Osteoblast (primary cell): ENCODE results near the gene SOST. TPM values are rescaled to one million over a fixed set of nuclear protein-coding genes. Genes with fewer than 3 reads are reported as not detected.
A peak's percentile ranks its signal among the peaks of the same experiment; 100 is the strongest.

Experiments used
- DNase-seq: peaks from one replicate; pipeline ENCODE4 v3.0.0; 2011; ENCODE audit warnings: low spot score, mixed read lengths; ENCODE audit not compliant: insufficient read length; ENCODE audit errors: missing footprints
- H2AFZ ChIP-seq: 2 replicates; pipeline ENCODE4 v1.6.0; 2011; ENCODE audit warnings: mild to moderate bottlenecking, low read length
- H3K27ac ChIP-seq: 2 replicates; pipeline ENCODE4 v1.5.1; 2011; ENCODE audit warnings: mild to moderate bottlenecking, low read depth, low read length, moderate library complexity
- H3K27me3 ChIP-seq: 2 replicates; pipeline ENCODE4 v1.6.0; 2012; ENCODE audit warnings: mild to moderate bottlenecking, control low read depth, inconsistent platforms, low read length, moderate library complexity; ENCODE audit not compliant: insufficient read depth
- H3K36me3 ChIP-seq: 2 replicates; pipeline ENCODE4 v1.5.1; 2011; ENCODE audit warnings: mild to moderate bottlenecking, low read length, control low read depth, moderate library complexity; ENCODE audit not compliant: insufficient read depth
- H3K4me1 ChIP-seq: 2 replicates; pipeline ENCODE4 v1.5.1; 2011; ENCODE audit warnings: mild to moderate bottlenecking, low read length, control low read depth, moderate library complexity; ENCODE audit not compliant: insufficient read depth
- H3K4me2 ChIP-seq: 2 replicates; pipeline ENCODE4 v1.6.0; 2011; ENCODE audit warnings: mild to moderate bottlenecking, low read length; ENCODE audit not compliant: insufficient read depth
- H3K4me3 ChIP-seq: fragments of 200-600 bp; sonication (generic); 3 replicates; pipeline ENCODE4 v1.5.1; 2012; ENCODE audit warnings: mild to moderate bottlenecking, low read length, inconsistent platforms; ENCODE audit not compliant: insufficient read depth
- H3K79me2 ChIP-seq: 2 replicates; pipeline ENCODE4 v1.6.0; 2012; ENCODE audit warnings: mild to moderate bottlenecking, low read length, control low read depth, inconsistent platforms; ENCODE audit not compliant: insufficient read depth
- H3K9me3 ChIP-seq: 2 replicates; pipeline ENCODE4 v1.5.1; 2011; ENCODE audit warnings: low read depth, low read length, control low read depth
- H4K20me1 ChIP-seq: 2 replicates; pipeline ENCODE4 v1.6.0; 2012; ENCODE audit warnings: mild to moderate bottlenecking, low read length, control low read depth; ENCODE audit not compliant: insufficient read depth
- total RNA-seq: library from RNA; depleted of rRNA; stranded (reverse); fragments of >200 nt; gene quantifications from 2 replicates; pipeline ENCODE4 v1.2.3, GENCODE V29; 2012
- TF ChIP-seq, protein P1 (sequence below): IDR thresholded peaks from 2 replicates; pipeline ENCODE4 v1.5.1; 2011; ENCODE audit warnings: mild to moderate bottlenecking, low read depth, low read length, moderate library complexity; ENCODE audit errors: extremely low read depth

The SOST gene
- total RNA-seq, 1 donor: not detected

DNA sequence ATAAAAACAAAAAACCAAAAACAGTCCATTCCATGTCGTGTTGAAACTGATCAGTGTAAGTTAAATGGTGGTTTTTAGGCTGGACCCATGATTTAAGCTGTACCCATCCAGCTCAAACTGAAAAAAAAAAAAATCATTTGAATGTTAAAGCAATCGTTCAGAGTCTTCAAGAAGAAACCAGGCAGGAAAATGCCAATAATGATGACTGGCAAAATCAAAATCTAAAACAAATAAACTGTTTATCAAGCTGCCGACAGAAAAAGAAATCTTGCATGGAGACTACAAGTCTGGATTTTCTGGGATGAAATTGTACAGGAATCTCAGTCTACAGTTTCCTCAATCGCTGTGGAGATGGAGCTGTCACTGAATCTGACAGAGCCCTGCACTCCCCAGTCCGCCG lies 40.7 kb downstream of the SOST start:
- peaks cover 4% of the 10 kb centered on the region for H3K27me3 ChIP-seq
- H3K79me2 ChIP-seq: no peaks in the 10 kb centered on the region
- no peaks in the 10 kb centered on the region for H3K36me3 ChIP-seq
- H3K4me2 ChIP-seq: no peak overlapping the region
- H3K9me3 ChIP-seq: no peaks in the 10 kb centered on the region
- peak; percentile 58 for DNase-seq
- peaks cover 14% of the 10 kb centered on the region for H3K4me1 ChIP-seq
- TF ChIP-seq, protein P1, sequence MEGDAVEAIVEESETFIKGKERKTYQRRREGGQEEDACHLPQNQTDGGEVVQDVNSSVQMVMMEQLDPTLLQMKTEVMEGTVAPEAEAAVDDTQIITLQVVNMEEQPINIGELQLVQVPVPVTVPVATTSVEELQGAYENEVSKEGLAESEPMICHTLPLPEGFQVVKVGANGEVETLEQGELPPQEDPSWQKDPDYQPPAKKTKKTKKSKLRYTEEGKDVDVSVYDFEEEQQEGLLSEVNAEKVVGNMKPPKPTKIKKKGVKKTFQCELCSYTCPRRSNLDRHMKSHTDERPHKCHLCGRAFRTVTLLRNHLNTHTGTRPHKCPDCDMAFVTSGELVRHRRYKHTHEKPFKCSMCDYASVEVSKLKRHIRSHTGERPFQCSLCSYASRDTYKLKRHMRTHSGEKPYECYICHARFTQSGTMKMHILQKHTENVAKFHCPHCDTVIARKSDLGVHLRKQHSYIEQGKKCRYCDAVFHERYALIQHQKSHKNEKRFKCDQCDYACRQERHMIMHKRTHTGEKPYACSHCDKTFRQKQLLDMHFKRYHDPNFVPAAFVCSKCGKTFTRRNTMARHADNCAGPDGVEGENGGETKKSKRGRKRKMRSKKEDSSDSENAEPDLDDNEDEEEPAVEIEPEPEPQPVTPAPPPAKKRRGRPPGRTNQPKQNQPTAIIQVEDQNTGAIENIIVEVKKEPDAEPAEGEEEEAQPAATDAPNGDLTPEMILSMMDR: no peak
- no peaks in the 10 kb centered on the region for H4K20me1 ChIP-seq
- no peak overlapping the region for H3K27ac ChIP-seq
- H3K4me3 ChIP-seq: no peak overlapping the region
- H2AFZ ChIP-seq: no peak overlapping the region

DNA sequence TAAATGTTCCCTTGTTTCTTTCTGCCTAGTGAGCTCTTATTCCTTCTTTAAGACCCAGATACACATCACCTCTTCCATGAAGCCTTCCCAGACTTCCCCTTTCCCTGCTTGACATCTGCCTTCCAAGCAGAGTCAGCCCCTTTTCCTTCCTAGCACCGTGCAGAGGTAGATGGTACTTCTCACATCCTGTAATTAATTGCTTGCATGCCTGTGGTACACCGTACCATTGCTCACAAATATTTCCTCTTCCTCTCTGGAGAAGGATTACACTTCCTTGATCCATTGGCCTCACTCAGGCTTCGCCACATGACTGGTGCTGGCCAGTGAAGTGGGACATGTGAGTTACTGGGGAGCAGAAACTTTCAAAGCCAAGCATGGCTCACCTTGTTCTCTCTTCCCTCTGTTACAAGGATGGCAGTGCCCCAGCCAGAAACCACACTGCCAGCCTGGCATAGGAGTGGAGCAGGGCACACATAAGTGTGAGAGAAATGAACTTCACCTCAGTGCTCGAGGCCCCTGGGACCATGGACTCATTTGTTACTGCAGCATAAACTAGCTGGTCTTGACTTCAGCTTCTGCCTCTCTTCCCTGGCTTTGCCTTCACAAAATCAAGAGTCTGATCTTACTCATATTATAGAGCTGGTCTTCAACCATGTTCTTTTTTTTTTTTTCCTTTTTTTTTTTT lies 44.0 kb downstream of the SOST start:
- Histone ChIP-seq H3K4me1 (peaks cover 5% of the 10 kb centered on the region), H3K4me3 (peak overlapping the region; percentile 74), H3K9me3 (no peaks in the 10 kb centered on the region), H3K27me3 (peaks cover 9% of the 10 kb centered on the region), H3K79me2 (no peaks in the 10 kb centered on the region), H3K4me2 (peak overlapping the region; percentile 82), H2AFZ (peak overlapping the region; percentile 76), H4K20me1 (no peaks in the 10 kb centered on the region), H3K27ac (no peak overlapping the region), H3K36me3 (no peaks in the 10 kb centered on the region)
- TF ChIP-seq, protein P1: no peak
- peak; percentile 76 for DNase-seq

DNA sequence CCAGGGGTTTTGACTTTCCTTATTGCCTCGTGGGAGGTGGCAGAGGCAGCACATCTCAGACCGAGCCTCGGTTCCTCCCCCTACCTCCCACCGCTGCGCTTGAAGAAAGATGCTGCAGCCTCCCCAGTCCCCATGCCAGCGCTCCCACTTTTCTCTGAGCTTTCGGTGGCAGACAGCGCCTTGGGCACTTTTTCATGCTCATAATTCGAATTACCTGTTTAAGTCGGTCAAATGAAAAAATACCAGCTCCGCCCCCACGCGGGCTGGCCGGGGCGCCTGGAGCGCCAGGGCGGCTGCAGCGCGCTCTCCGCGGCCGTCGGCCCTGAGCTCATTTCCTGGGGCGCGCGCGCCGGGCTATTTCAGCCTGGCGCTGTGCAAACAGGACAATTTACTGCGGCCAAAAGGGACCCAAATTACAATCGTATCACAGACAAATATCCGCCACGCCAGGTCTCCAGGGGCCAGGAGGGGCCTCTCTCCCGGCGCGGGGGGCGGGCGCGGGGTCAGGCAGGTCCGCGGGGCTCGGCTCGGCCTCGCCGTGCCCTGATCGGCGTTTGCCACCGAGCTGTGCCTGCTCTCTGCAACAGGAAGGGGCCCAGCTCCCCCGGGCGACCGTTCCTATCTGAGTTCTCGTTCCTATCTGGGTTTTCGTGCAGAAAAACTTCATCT lies 45.0 kb downstream of the SOST start:
- H4K20me1 ChIP-seq: no peaks in the 10 kb centered on the region
- H2AFZ ChIP-seq: peak overlapping the region; percentile 76
- peak overlapping the region; percentile 82 for H3K4me2 ChIP-seq
- H3K27ac ChIP-seq: no peak overlapping the region
- TF ChIP-seq, protein P1: no peak
- H3K27me3 ChIP-seq: peaks cover 7% of the 10 kb centered on the region
- H3K36me3 ChIP-seq: no peaks in the 10 kb centered on the region
- no peaks in the 10 kb centered on the region for H3K79me2 ChIP-seq
- peaks cover 5% of the 10 kb centered on the region for H3K4me1 ChIP-seq
- DNase-seq: peak; percentile 93
- peak overlapping the region; percentile 74 for H3K4me3 ChIP-seq
- H3K9me3 ChIP-seq: no peaks in the 10 kb centered on the region

DNA sequence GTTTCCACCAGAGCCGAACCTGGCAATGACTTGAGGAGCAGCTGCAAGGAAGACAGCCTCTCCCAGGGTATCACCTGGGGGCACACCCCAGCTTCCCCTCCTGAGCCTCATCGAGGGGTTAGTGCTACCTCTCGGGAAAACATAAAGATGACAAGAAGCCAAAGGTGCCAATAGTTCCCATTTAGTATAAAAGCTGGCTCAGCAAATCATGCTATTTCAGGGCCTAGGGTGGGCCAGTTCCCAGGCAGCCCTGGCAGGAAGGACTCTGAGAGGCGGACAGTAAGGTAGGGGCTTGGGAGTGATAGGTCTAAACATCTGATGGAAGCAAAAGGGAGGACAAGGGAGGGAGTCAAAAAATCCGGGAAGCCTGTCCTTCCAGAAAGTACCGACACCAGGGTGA lies 46.2 kb downstream of the SOST start:
- H2AFZ ChIP-seq: no peak overlapping the region
- H3K4me2 ChIP-seq: no peak overlapping the region
- H3K27ac ChIP-seq: no peak overlapping the region
- H3K4me3 ChIP-seq: no peak overlapping the region
- no peaks in the 10 kb centered on the region for H3K79me2 ChIP-seq
- no peak for DNase-seq
- no peaks in the 10 kb centered on the region for H3K36me3 ChIP-seq
- TF ChIP-seq, protein P1: no peak
- peaks cover 5% of the 10 kb centered on the region for H3K4me1 ChIP-seq
- H3K9me3 ChIP-seq: no peaks in the 10 kb centered on the region
- no peaks in the 10 kb centered on the region for H4K20me1 ChIP-seq
- peaks cover 7% of the 10 kb centered on the region for H3K27me3 ChIP-seq
